Upper lobe of left lung (tissue), 6 donors: Measurements from ENCODE around the gene IFNA10. TPM values are rescaled to one million over a fixed set of nuclear protein-coding genes. Genes with fewer than 3 reads are reported as not detected.
"Not testable (repeated sequence)": the region's sequence is repeated elsewhere in the genome, so short reads cannot be mapped to it uniquely, and the experiment has no call there.

ENCODE experiments used
- ATAC-seq, 2 donors: fragments of 200-7000 bp; cut with Tn5 transposase; one replicate each; pipeline ENCODE4 v1.9.1; 2022; ENCODE audit warnings: mild to moderate bottlenecking in 2 of 2, moderate library complexity in 2 of 2; ENCODE audit not compliant: low FRiP score in 2 of 2
- DNase-seq, 2 donors: peaks; one replicate each; pipeline ENCODE4 v3.0.0-alpha.2; 2019 to 2020
- H3K27ac ChIP-seq, 4 donors: fragments of 200-600 bp; sonication (generic); one replicate each; pipeline ENCODE4 v1.5.1; 2016 to 2019
- H3K27me3 ChIP-seq, 4 donors: fragments of 200-600 bp; sonication (generic); one replicate each; pipeline ENCODE4 v1.5.1; 2017 to 2019
- H3K36me3 ChIP-seq, 4 donors: fragments of 200-600 bp; sonication (generic); one replicate each; pipeline ENCODE4 v1.5.1; 2016 to 2019
- H3K4me1 ChIP-seq, 4 donors: fragments of 200-600 bp; sonication (generic); one replicate each; pipeline ENCODE4 v1.5.1; 2018 to 2019
- H3K4me3 ChIP-seq, 4 donors: fragments of 200-600 bp; sonication (generic); one replicate each; pipeline ENCODE4 v1.5.1; 2017 to 2019; ENCODE audit warnings: mild to moderate bottlenecking in 2 of 4, moderate library complexity in 1 of 4
- H3K9me3 ChIP-seq, 4 donors: fragments of 200-600 bp; sonication (generic); one replicate each; pipeline ENCODE4 v1.5.1; 2018 to 2019
- CTCF ChIP-seq, 6 experiments: fragments of 450-650 bp in 4 of 6; fragments of 200-600 bp in 2 of 6; sonication (generic) in 2 of 6; IDR thresholded peaks; one replicate each; pipeline ENCODE4 v1.5.1; 2016 to 2019; ENCODE audit warnings: antibody characterized with exemption in 6 of 6
- EP300 ChIP-seq, 4 donors: sonication (generic); formaldehyde crosslinking; IDR thresholded peaks; one replicate each; pipeline ENCODE4 v1.5.1; 2017; ENCODE audit warnings: antibody characterized with exemption in 4 of 4, control low read depth in 2 of 4
- POLR2A ChIP-seq, 4 donors: fragments of 450-650 bp; IDR thresholded peaks; one replicate each; pipeline ENCODE4 v1.5.1; 2016 to 2017; ENCODE audit warnings: antibody characterized with exemption in 4 of 4, mild to moderate bottlenecking in 2 of 4
- POLR2AphosphoS5 ChIP-seq, 2 donors: sonication (generic); formaldehyde crosslinking; IDR thresholded peaks; one replicate each; pipeline ENCODE4 v1.5.1; 2017; ENCODE audit warnings: antibody characterized with exemption in 2 of 2
- WGBS, 2 donors: methylation state at CpG; one replicate each; pipeline ENCODE4 v1.1.5; 2017 to 2018; 5-methylcytosine and 5-hydroxymethylcytosine counted together
- total RNA-seq, 6 donors: library from RNA; depleted of rRNA in 4 of 6; stranded (reverse); fragments of >200 nt in 4 of 6; gene quantifications; one replicate each; pipeline versions ENCODE4 v1.1.0 to v1.2.1, GENCODE V29; 2016 to 2021
- donor health status: DM: no; HTN: no; CAD: no; lungs with moderate emphysema.
- donor health status: DM: no; HTN: yes; CAD: no; lungs with severe emphysema.

The IFNA10 gene
- total RNA-seq: not detected

- DNase-seq, H3K36me3 ChIP-seq, H3K9me3 ChIP-seq, H3K4me3 ChIP-seq, H3K27ac ChIP-seq, H3K4me1 ChIP-seq, ATAC-seq, H3K27me3 ChIP-seq: not testable (repeated sequence)
- 83 to 94% methylated on average over 3 of the region's 3 CpGs for WGBS, 2 donors
Measured at GRCh38 chr9:21207043-21207442, at the start of gene IFNA10. TSS of gene IFNA10 (minus strand) at chr9:21207143. CDS start at chr9:21207097, 46 bp downstream.

- no peak for DNase-seq
- Histone ChIP-seq H3K27ac (no peak overlapping the region), H3K4me1 (peaks cover 0 to 6% (median 6%) of the 10 kb centered on the region in 4 donors), H3K4me3 (no peak overlapping the region), H3K36me3 (no peaks in the 10 kb centered on the region), H3K27me3 (no peaks in the 10 kb centered on the region), H3K9me3 (no peaks in the 10 kb centered on the region)
- WGBS, 2 donors: 68 to 69% methylated on average over 5 of the region's 5 CpGs
- no peak for ATAC-seq
- TF ChIP-seq POLR2A (IDR thresholded peaks at IDR 0.05) (no peak), EP300 (IDR thresholded peaks at IDR 0.05) (no peak), CTCF (IDR thresholded peaks at IDR 0.05) (no peak), POLR2AphosphoS5 (IDR thresholded peaks at IDR 0.05) (no peak)
Measured at GRCh38 chr9:21255538-21256212, 48.7 kb upstream of the IFNA10 start.

GRCh38 chr9:21252721-21253547, 46.0 kb upstream of the IFNA10 start:
- H3K27ac ChIP-seq: no peak overlapping the region
- peaks cover 0 to 6% (median 6%) of the 10 kb centered on the region in 4 donors for H3K4me1 ChIP-seq
- WGBS, 2 donors: 0 to 1% methylated on average over 3 of the region's 3 CpGs
- DNase-seq (peak in 1 of 2 donors; percentile 32), ATAC-seq (peak in 1 of 2 donors; percentile 81)
- no peak overlapping the region for H3K4me3 ChIP-seq
- H3K36me3 ChIP-seq: no peaks in the 10 kb centered on the region
- no peaks in the 10 kb centered on the region for H3K9me3 ChIP-seq
- H3K27me3 ChIP-seq: no peaks in the 10 kb centered on the region
- no peak for TF ChIP-seq POLR2AphosphoS5 (IDR thresholded peaks at IDR 0.05)
- TF ChIP-seq CTCF (IDR thresholded peaks at IDR 0.05): peak in 5 of 6 experiments; percentile 18 to 33 (median 31)
- no peak for TF ChIP-seq EP300 (IDR thresholded peaks at IDR 0.05)

GRCh38 chr9:21251638-21252037, 44.7 kb upstream of the IFNA10 start:
- no peak overlapping the region for H3K4me3 ChIP-seq
- H3K4me1 ChIP-seq: peaks cover 0 to 6% (median 6%) of the 10 kb centered on the region in 4 donors
- H3K36me3 ChIP-seq: no peaks in the 10 kb centered on the region
- TF ChIP-seq POLR2AphosphoS5 (IDR thresholded peaks at IDR 0.05): no peak
- no peak for TF ChIP-seq CTCF (IDR thresholded peaks at IDR 0.05)
- no peak for TF ChIP-seq EP300 (IDR thresholded peaks at IDR 0.05)
- TF ChIP-seq POLR2A (IDR thresholded peaks at IDR 0.05): no peak
- ATAC-seq: no peak
- no peak for DNase-seq
- H3K27ac ChIP-seq: no peak overlapping the region
- no peaks in the 10 kb centered on the region for H3K27me3 ChIP-seq
- 70 to 74% methylated on average over 4 of the region's 4 CpGs for WGBS, 2 donors
- H3K9me3 ChIP-seq: no peaks in the 10 kb centered on the region

- no peaks in the 10 kb centered on the region for H3K36me3 ChIP-seq
- H3K27ac ChIP-seq: no peak overlapping the region
- no peaks in the 10 kb centered on the region for H3K9me3 ChIP-seq
- H3K27me3 ChIP-seq: no peaks in the 10 kb centered on the region
- 39 to 50% methylated on average over 1 of the region's 1 CpG for WGBS, 2 donors
- no peak for DNase-seq
- H3K4me1 ChIP-seq: peaks cover 0 to 6% (median 6%) of the 10 kb centered on the region in 4 donors
- TF ChIP-seq EP300 (IDR thresholded peaks at IDR 0.05): no peak
- no peak for TF ChIP-seq CTCF (IDR thresholded peaks at IDR 0.05)
- no peak for TF ChIP-seq POLR2AphosphoS5 (IDR thresholded peaks at IDR 0.05)
- no peak for TF ChIP-seq POLR2A (IDR thresholded peaks at IDR 0.05)
- H3K4me3 ChIP-seq: no peak overlapping the region
- ATAC-seq: no peak
Measured at GRCh38 chr9:21251190-21251589, 44.2 kb upstream of the IFNA10 start.
